Activated T-helper 17 cell treated with anti-CD3 and anti-CD28 coated beads, Interleukin-2, amount 50 U/mL, for 72 hours (primary cell): ENCODE measurements around the gene BCAR1. TPM values are rescaled to one million over a fixed set of nuclear protein-coding genes. Genes with fewer than 3 reads are reported as not detected.
"Not testable (repeated sequence)": the region's sequence is repeated elsewhere in the genome, so short reads cannot be mapped to it uniquely, and the experiment has no call there.

ENCODE experiments used
- ATAC-seq: fragments of 150-1000 bp; cut with Tn5 transposase; replicated peaks from 2 replicates; pipeline ENCODE4 v1.10.0; 2021; ENCODE audit warnings: mild to moderate bottlenecking, moderate library complexity
- H3K27ac Mint-ChIP-seq: one replicate; pipeline ENCODE4 v1.8.0; 2022; ENCODE audit warnings: mixed read lengths
- H3K27me3 Mint-ChIP-seq: one replicate; pipeline ENCODE4 v1.8.0; 2022; ENCODE audit warnings: mixed read lengths
- H3K36me3 Mint-ChIP-seq: one replicate; pipeline ENCODE4 v1.8.0; 2022; ENCODE audit warnings: low read depth, mild to moderate bottlenecking, mixed read lengths
- H3K4me1 Mint-ChIP-seq: one replicate; pipeline ENCODE4 v1.8.0; 2022; ENCODE audit warnings: mixed read lengths
- H3K4me3 Mint-ChIP-seq: one replicate; pipeline ENCODE4 v1.8.0; 2022; ENCODE audit warnings: mild to moderate bottlenecking, mixed read lengths
- H3K9me3 Mint-ChIP-seq: one replicate; pipeline ENCODE4 v1.8.0; 2022; ENCODE audit warnings: mixed read lengths
- total RNA-seq, 2 donors: library from RNA; stranded (reverse); gene quantifications; one replicate each; pipeline ENCODE4 v1.2.3, GENCODE V29; 2022

BCAR1 gene
- total RNA-seq, 2 donors from 2014 or later = 0.58 TPM; not detected in 1

DNA sequence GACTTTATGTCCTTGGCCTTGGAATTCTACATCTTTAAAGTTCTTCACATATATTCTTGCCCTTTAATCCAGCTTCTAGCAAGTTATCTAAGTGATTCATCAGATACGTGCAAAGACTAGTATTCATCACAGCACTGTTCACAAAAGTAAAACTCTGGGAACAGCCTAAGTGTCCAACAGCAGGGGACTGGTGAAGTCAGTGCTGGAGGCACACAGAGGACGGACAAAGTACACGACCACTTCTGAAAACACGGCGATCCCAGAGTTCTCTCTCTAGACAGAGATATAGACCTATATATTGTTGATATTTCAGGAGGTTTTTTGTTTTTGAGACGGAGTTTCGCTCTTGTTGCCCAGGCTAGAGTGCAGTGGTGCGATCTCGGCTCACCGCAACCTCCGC is 19.9 kb downstream of the BCAR1 start:
- Mint-ChIP-seq H3K4me1 (peaks cover 5% of the 10 kb centered on the region), H3K27ac (no peak overlapping the region), H3K9me3 (no peaks in the 10 kb centered on the region), H3K36me3 (no peaks in the 10 kb centered on the region), H3K27me3 (peaks cover 4% of the 10 kb centered on the region), H3K4me3 (no peak overlapping the region)
- ATAC-seq = no peak

GRCh38 chr16:75230471-75231110 is 20.8 kb downstream of the BCAR1 start:
- Mint-ChIP-seq H3K4me1 (peaks cover 5% of the 10 kb centered on the region), H3K27me3 (peaks cover 4% of the 10 kb centered on the region), H3K27ac (no peak overlapping the region), H3K4me3 (no peak overlapping the region), H3K9me3 (no peaks in the 10 kb centered on the region), H3K36me3 (no peaks in the 10 kb centered on the region)
- ATAC-seq = no peak

DNA sequence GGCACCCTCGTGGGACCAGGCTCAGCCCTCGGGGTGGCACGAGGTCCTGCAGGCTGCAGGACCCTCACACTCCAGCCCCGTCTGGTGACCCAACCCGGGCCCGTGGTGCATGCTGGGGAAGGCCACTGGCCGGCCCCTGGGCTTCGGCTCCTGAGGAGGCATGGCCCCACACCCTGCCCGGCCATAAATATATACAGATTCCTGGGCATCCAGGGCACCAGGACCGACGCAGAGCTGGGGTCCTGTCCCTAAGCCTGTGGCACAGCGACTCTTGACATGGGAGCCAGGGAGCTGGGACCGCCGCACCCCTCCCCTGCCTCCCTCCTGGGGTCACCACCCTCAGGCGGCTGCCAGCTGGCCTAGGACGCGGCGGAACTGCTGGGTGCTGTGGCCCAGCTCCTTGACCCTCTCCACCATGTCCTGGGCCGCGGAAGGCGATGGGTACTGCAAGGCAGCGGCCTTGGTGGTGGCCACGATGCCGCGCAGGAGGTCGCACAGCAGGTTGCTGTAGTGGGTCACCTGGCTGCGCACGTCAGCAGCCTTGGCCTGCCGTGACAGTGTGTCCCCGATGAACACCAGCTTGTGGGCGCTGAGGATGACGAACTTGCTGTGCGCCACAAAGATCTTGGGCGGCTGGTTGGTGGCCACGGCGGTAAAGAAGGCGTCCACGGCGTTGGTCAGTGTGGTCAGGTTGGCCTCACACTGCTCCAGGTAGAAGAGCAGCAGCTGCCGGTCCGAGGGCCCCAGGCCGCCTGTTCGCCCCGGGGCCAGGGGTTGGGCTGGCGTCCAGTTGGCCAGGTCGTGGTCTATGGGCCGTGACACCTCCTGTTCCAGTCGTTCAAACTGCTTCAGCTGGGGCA is 22.0 kb downstream of the BCAR1 start:
- no peak for ATAC-seq
- peaks cover 4% of the 10 kb centered on the region for H3K27me3 Mint-ChIP-seq
- no peaks in the 10 kb centered on the region for H3K36me3 Mint-ChIP-seq
- no peak overlapping the region for H3K4me3 Mint-ChIP-seq
- H3K4me1 Mint-ChIP-seq = peaks cover 5% of the 10 kb centered on the region
- no peak overlapping the region for H3K27ac Mint-ChIP-seq
- H3K9me3 Mint-ChIP-seq = no peaks in the 10 kb centered on the region

GRCh38 chr16:75228143-75228976 is 23.1 kb downstream of the BCAR1 start:
- Mint-ChIP-seq H3K36me3 (no peaks in the 10 kb centered on the region), H3K9me3 (no peaks in the 10 kb centered on the region), H3K27me3 (peaks cover 4% of the 10 kb centered on the region), H3K4me3 (no peak overlapping the region), H3K27ac (no peak overlapping the region), H3K4me1 (no peaks in the 10 kb centered on the region)
- no peak for ATAC-seq

GRCh38 chr16:75227361-75228142 is 23.9 kb downstream of the BCAR1 start:
- no peak overlapping the region for H3K27ac Mint-ChIP-seq
- no peak overlapping the region for H3K4me3 Mint-ChIP-seq
- no peak for ATAC-seq
- H3K36me3 Mint-ChIP-seq = no peaks in the 10 kb centered on the region
- H3K27me3 Mint-ChIP-seq = peaks cover 4% of the 10 kb centered on the region
- H3K4me1 Mint-ChIP-seq = no peaks in the 10 kb centered on the region
- no peaks in the 10 kb centered on the region for H3K9me3 Mint-ChIP-seq

DNA sequence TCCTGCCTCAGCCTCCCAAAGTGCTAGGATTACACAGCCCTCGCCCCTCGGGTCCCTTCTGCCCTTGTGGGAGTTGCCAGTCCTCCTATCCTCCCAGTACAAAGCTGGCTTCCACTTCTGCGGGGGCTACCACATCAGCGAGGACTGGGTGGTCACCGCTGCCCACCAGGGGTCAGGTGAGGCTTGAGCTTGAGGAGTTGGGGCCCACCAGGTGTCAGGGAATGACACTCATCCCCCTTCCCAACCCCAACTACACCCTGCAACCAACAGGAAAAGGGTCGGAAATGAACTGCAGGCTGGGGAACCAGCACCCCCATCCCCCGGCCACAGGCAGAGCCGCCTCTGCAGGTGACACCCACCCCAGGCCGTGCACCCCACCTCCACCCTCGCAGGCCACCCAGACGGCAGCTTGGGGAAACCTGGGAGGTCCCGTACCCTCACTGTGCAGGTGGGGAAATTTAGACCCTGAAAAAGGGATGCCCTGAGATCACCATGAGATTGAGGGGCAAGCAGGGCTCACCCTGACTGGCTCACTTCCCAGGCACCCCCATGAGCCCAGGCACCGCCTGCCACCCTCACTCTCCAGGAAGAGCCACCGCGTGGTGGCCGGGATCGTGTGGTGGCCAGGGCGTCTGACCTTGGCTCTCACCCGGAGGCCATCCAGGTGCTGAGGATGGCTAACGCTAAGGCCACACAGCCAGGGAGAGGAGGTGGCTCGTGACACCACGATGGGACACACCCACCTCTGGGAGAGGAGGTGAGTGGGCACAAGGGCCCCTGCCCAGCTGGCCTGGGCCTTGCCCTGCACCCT is 24.7 kb downstream of the BCAR1 start:
- no peak for ATAC-seq
- H3K4me1 Mint-ChIP-seq = no peaks in the 10 kb centered on the region
- no peak overlapping the region for H3K4me3 Mint-ChIP-seq
- H3K27ac Mint-ChIP-seq = no peak overlapping the region
- no peaks in the 10 kb centered on the region for H3K36me3 Mint-ChIP-seq
- H3K27me3 Mint-ChIP-seq = peaks cover 4% of the 10 kb centered on the region
- no peaks in the 10 kb centered on the region for H3K9me3 Mint-ChIP-seq

DNA sequence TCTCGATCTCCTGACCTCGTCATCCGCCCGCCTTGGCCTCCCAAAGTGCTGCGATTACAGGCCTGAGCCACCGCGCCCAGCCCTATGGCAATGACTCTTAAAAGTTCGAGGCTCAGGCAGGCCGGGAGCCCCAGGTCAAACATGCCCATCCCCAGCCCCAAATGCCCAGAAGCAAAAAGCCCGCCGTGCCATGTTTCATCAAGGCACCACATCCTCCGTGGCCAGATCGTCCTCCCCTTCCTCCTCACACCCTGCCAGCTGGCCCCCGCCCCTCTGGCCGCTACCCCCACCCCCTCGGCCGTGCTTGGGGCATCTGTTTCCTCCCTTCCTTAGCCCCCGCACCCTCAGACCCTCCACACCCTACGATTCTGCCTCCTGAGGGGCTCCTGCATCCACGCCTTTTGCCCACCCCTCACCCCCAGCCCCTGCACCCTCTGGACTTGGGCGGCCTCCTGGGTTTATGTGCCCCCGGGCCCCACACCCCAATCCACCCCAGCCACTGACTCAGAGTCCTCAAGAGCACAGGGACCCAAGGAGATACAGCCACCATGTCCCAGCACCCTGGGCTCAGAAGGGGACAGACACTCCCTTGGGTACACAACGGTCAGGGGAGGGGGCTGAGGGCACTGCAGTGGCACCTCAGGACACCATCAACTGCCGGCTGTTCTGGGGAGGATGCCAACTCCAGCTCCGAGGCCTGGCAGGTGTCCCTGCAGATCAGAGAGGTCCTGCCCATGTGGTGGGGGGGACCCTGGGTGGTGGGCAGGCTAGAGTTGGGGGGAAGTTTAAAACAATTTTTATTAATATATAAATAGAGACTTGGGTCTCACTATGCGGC is 25.5 kb downstream of the BCAR1 start:
- Mint-ChIP-seq H3K4me3 (no peak overlapping the region), H3K9me3 (no peaks in the 10 kb centered on the region), H3K27me3 (peaks cover 4% of the 10 kb centered on the region), H3K27ac (no peak overlapping the region), H3K4me1 (no peaks in the 10 kb centered on the region), H3K36me3 (no peaks in the 10 kb centered on the region)
- no peak for ATAC-seq

GRCh38 chr16:75225092-75225491 is 26.3 kb downstream of the BCAR1 start:
- H3K4me3 Mint-ChIP-seq = no peak overlapping the region

DNA sequence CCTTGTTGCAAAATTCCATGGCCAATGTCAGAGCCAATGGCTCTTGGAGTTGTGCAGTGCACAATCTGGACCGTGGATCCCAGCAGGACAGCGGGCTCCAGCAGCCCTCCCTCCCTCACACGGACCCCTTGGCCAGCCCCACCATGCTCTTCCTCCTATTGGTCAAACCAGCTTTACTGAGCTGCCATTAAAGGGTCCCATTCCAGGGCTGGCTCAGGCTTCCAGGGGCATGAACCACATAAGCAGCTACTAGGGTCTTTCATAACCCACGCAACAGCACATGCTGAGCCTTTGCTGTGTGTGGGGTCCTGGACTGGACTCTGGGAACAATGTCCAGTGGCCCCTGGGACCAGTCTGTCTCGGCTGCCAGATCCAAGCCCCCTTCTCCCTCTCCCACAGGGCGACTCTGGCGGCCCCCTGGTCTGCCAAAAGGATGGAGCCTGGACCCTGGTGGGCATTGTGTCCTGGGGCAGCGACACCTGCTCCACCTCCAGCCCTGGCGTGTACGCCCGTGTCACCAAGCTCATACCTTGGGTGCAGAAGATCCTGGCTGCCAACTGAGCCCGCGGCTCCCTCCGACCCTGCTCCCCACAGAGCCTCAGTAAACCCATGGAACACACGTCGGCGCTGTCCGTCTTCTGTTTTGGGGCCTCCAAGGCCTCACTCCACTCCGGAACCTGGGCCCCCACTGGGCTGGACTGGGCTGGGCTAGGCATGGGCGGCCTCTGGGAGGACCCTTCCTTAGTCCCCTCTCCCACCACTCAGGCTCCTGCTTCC is 26.9 kb downstream of the BCAR1 start:
- Mint-ChIP-seq H3K9me3 (no peaks in the 10 kb centered on the region), H3K27me3 (peaks cover 4% of the 10 kb centered on the region), H3K27ac (no peak overlapping the region), H3K4me1 (peaks cover 10% of the 10 kb centered on the region), H3K4me3 (no peak overlapping the region), H3K36me3 (no peaks in the 10 kb centered on the region)
- no peak for ATAC-seq

More at GRCh38 chr16:75225092-75225491, 26.3 kb downstream of the BCAR1 start:
- H3K4me1 Mint-ChIP-seq = peaks cover 5% of the 10 kb centered on the region
- peaks cover 4% of the 10 kb centered on the region for H3K27me3 Mint-ChIP-seq
- H3K9me3 Mint-ChIP-seq = no peaks in the 10 kb centered on the region
- H3K36me3 Mint-ChIP-seq = no peaks in the 10 kb centered on the region
- no peak for ATAC-seq
- H3K27ac Mint-ChIP-seq = no peak overlapping the region

- not testable (repeated sequence) for H3K36me3 Mint-ChIP-seq, H3K4me3 Mint-ChIP-seq, H3K9me3 Mint-ChIP-seq, ATAC-seq, H3K27ac Mint-ChIP-seq, H3K27me3 Mint-ChIP-seq
- peaks cover 11% of the 10 kb centered on the region for H3K4me1 Mint-ChIP-seq
These were observed 28.3 kb downstream of the BCAR1 start for GRCh38 chr16:75223129-75223528.

GRCh38 chr16:75222271-75222783 is 29.1 kb downstream of the BCAR1 start:
- H3K4me3 Mint-ChIP-seq = no peak overlapping the region
- no peak overlapping the region for H3K27ac Mint-ChIP-seq
- H3K36me3 Mint-ChIP-seq = no peaks in the 10 kb centered on the region
- ATAC-seq = no peak
- peaks cover 1% of the 10 kb centered on the region for H3K27me3 Mint-ChIP-seq
- peaks cover 11% of the 10 kb centered on the region for H3K4me1 Mint-ChIP-seq
- H3K9me3 Mint-ChIP-seq = no peaks in the 10 kb centered on the region

- Mint-ChIP-seq H3K36me3 (no peaks in the 10 kb centered on the region), H3K27me3 (no peaks in the 10 kb centered on the region), H3K4me3 (peak overlapping the region; percentile 85), H3K4me1 (peaks cover 11% of the 10 kb centered on the region), H3K9me3 (no peaks in the 10 kb centered on the region), H3K27ac (peak overlapping the region; percentile 95)
- peak; percentile 80 for ATAC-seq
These were observed 31.6 kb downstream of the BCAR1 start for GRCh38 chr16:75219838-75220237.
